ENCODE results near the gene SAFB. TPM values are rescaled to one million over a fixed set of nuclear protein-coding genes. Genes with fewer than 3 reads are reported as not detected.
A peak's percentile ranks its signal among the peaks of the same experiment; 100 is the strongest.

SAFB gene
- total RNA-seq, 1 donor from 2014 or later = 57.9 TPM

- Histone ChIP-seq H3K4me1 (no peaks in the 10 kb centered on the region), H3K27ac (no peak overlapping the region), H3K4me2 (no peak overlapping the region), H3K27me3 (no peaks in the 10 kb centered on the region), H3F3A (ENCODE audit: low read depth) (peaks cover 4% of the 10 kb centered on the region), H4K20me1 (ENCODE audit: low read depth) (no peaks in the 10 kb centered on the region), H3K9ac (no peak overlapping the region), H3K4me3 (no peak overlapping the region), H2AFZ (replicated peaks) (no peak overlapping the region), H3K36me3 (no peaks in the 10 kb centered on the region), H3K9me3 (ENCODE audit: low read depth) (no peaks in the 10 kb centered on the region), H3K79me2 (ENCODE audit: low read depth) (no peaks in the 10 kb centered on the region)
- DNase-seq (ENCODE audit: low spot score) = no peak
- no peaks in the 10 kb centered on the region for H3K9me3 Mint-ChIP-seq
- H3K4me3 Mint-ChIP-seq = no peak overlapping the region
- H3K27ac Mint-ChIP-seq = no peak overlapping the region
- no peak for TF ChIP-seq CTCF (IDR thresholded peaks at IDR 0.05)
- TF ChIP-seq EZH2phosphoT487 (IDR thresholded peaks at IDR 0.05) = no peak
- TF ChIP-seq EZH2 (IDR thresholded peaks at IDR 0.05) = no peak
- peaks cover 11% of the 10 kb centered on the region for H3K27me3 Mint-ChIP-seq (ENCODE audit: insufficient read depth, low read depth)
- H3K4me1 Mint-ChIP-seq = no peaks in the 10 kb centered on the region
- peaks cover 5% of the 10 kb centered on the region for H3K36me3 Mint-ChIP-seq
Observed at GRCh38 chr19:5672708-5673459, 50.0 kb downstream of the SAFB start.

GRCh38 chr19:5673752-5674151, 50.9 kb downstream of the SAFB start:
- Histone ChIP-seq H3K9me3 (ENCODE audit: low read depth) (no peaks in the 10 kb centered on the region), H3K4me3 (no peak overlapping the region), H3K36me3 (no peaks in the 10 kb centered on the region), H3K9ac (no peak overlapping the region), H2AFZ (replicated peaks) (no peak overlapping the region), H3K27me3 (no peaks in the 10 kb centered on the region), H3K4me1 (no peaks in the 10 kb centered on the region), H3K79me2 (ENCODE audit: low read depth) (no peaks in the 10 kb centered on the region), H3F3A (ENCODE audit: low read depth) (peaks cover 4% of the 10 kb centered on the region), H4K20me1 (ENCODE audit: low read depth) (no peaks in the 10 kb centered on the region), H3K4me2 (no peak overlapping the region), H3K27ac (no peak overlapping the region)
- no peak for DNase-seq (ENCODE audit: low spot score)
- Mint-ChIP-seq H3K4me1 (no peaks in the 10 kb centered on the region), H3K4me3 (no peak overlapping the region), H3K36me3 (peaks cover 5% of the 10 kb centered on the region), H3K9me3 (no peaks in the 10 kb centered on the region), H3K27ac (no peak overlapping the region), H3K27me3 (ENCODE audit: insufficient read depth, low read depth) (peaks cover 11% of the 10 kb centered on the region)
- TF ChIP-seq EZH2phosphoT487 (IDR thresholded peaks at IDR 0.05) (no peak), CTCF (IDR thresholded peaks at IDR 0.05) (no peak), EZH2 (IDR thresholded peaks at IDR 0.05) (no peak)

- no peak overlapping the region for H3K4me3 ChIP-seq
- Mint-ChIP-seq H3K36me3 (peaks cover 5% of the 10 kb centered on the region), H3K4me1 (peaks cover 7% of the 10 kb centered on the region), H3K27ac (no peak overlapping the region), H3K27me3 (ENCODE audit: insufficient read depth, low read depth) (peaks cover 9% of the 10 kb centered on the region), H3K4me3 (peak overlapping the region; percentile 33), H3K9me3 (no peaks in the 10 kb centered on the region)
- no peak overlapping the region for H3K4me2 ChIP-seq
- TF ChIP-seq EZH2phosphoT487 (IDR thresholded peaks at IDR 0.05) (no peak), EZH2 (IDR thresholded peaks at IDR 0.05) (no peak), CTCF (IDR thresholded peaks at IDR 0.05) (no peak)
- no peaks in the 10 kb centered on the region for H3K36me3 ChIP-seq
- no peak overlapping the region for H3K27ac ChIP-seq
- DNase-seq (ENCODE audit: low spot score) = no peak
- peaks cover 8% of the 10 kb centered on the region for H3F3A ChIP-seq (ENCODE audit: low read depth)
- no peaks in the 10 kb centered on the region for H3K27me3 ChIP-seq
- H2AFZ ChIP-seq (replicated peaks) = no peak overlapping the region
- no peaks in the 10 kb centered on the region for H3K4me1 ChIP-seq
- H3K79me2 ChIP-seq (ENCODE audit: low read depth) = no peaks in the 10 kb centered on the region
- no peaks in the 10 kb centered on the region for H4K20me1 ChIP-seq (ENCODE audit: low read depth)
- H3K9me3 ChIP-seq (ENCODE audit: low read depth) = no peaks in the 10 kb centered on the region
- no peak overlapping the region for H3K9ac ChIP-seq
Observed at GRCh38 chr19:5674714-5675113, 51.8 kb downstream of the SAFB start.

Data from neural progenitor cell (in vitro differentiated cells).